CD8-positive, alpha-beta memory T cell (primary cell): ENCODE measurements around the gene WNT9B. TPM values are rescaled to one million over a fixed set of nuclear protein-coding genes. Genes with fewer than 3 reads are reported as not detected.

ENCODE experiments used
- CTCF ChIA-PET: fragments of 350-600 bp; sonication (Branson Sonifier 250); formaldehyde crosslinking; loops from one replicate; lab custom pipeline; 2021; ENCODE audit warnings: antibody characterized with exemption; lab: Charles Lee
- POLR2A ChIA-PET: fragments of 350-600 bp; sonication (Branson Sonifier 250); formaldehyde crosslinking; loops from one replicate; lab custom pipeline; 2021; ENCODE audit warnings: antibody characterized with exemption; lab: Charles Lee
- DNase-seq, 5 donors: peaks; one replicate each; pipeline versions ENCODE4 v3.0.0 to v3.0.0-alpha.2; 2020 to 2022; ENCODE audit warnings: mixed read lengths in 1 of 5
- H3K27ac ChIP-seq: one replicate; pipeline ENCODE4 v1.7.0; 2013; ENCODE audit warnings: low read depth, mild to moderate bottlenecking, low read length, moderate library complexity
- H3K27me3 ChIP-seq: 2 replicates; pipeline ENCODE4 v1.7.0; 2013; ENCODE audit warnings: low read length, mild to moderate bottlenecking; ENCODE audit not compliant: insufficient read depth, poor library complexity, severe bottlenecking
- H3K36me3 ChIP-seq: 2 replicates; pipeline ENCODE4 v1.7.0; 2013; ENCODE audit warnings: mild to moderate bottlenecking, low read length, moderate library complexity; ENCODE audit not compliant: insufficient read depth
- H3K4me1 ChIP-seq: 2 replicates; pipeline ENCODE4 v1.7.0; 2013; ENCODE audit warnings: mild to moderate bottlenecking, low read length, moderate library complexity; ENCODE audit not compliant: insufficient read depth
- H3K4me3 ChIP-seq: 2 replicates; pipeline ENCODE4 v1.7.0; 2013; ENCODE audit warnings: mild to moderate bottlenecking, low read length
- H3K9me3 ChIP-seq: 2 replicates; pipeline ENCODE4 v1.7.0; 2013; ENCODE audit warnings: mild to moderate bottlenecking, low read length
- H3K27ac Mint-ChIP-seq, 8 donors: one replicate each; pipeline ENCODE4 v1.8.0; 2020 to 2021; ENCODE audit warnings: mixed read lengths in 8 of 8, mild to moderate bottlenecking in 6 of 8, inconsistent platforms in 3 of 8, moderate library complexity in 3 of 8
- H3K27me3 Mint-ChIP-seq, 2 donors: one replicate each; pipeline ENCODE4 v1.8.0; 2020 to 2021; ENCODE audit warnings: mixed read lengths in 2 of 2, mild to moderate bottlenecking in 1 of 2, moderate library complexity in 1 of 2
- H3K36me3 Mint-ChIP-seq, 3 donors: one replicate each; pipeline ENCODE4 v1.8.0; 2020 to 2021; ENCODE audit warnings: mixed read lengths in 3 of 3, inconsistent platforms in 1 of 3, mild to moderate bottlenecking in 1 of 3
- H3K4me1 Mint-ChIP-seq, 3 donors: one replicate each; pipeline ENCODE4 v1.8.0; 2020 to 2021; ENCODE audit warnings: mixed read lengths in 3 of 3, inconsistent platforms in 1 of 3, mild to moderate bottlenecking in 1 of 3
- H3K4me3 Mint-ChIP-seq, 7 donors: one replicate each; pipeline ENCODE4 v1.8.0; 2020 to 2021; ENCODE audit warnings: mixed read lengths in 7 of 7, mild to moderate bottlenecking in 6 of 7, moderate library complexity in 4 of 7, inconsistent platforms in 2 of 7
- H3K9me3 Mint-ChIP-seq, 5 donors: one replicate each; pipeline ENCODE4 v1.8.0; 2020 to 2022; ENCODE audit warnings: mixed read lengths in 5 of 5, mild to moderate bottlenecking in 3 of 5, moderate library complexity in 2 of 5, inconsistent platforms in 1 of 5
- polyA plus RNA-seq: library from polyadenylated mRNA; unstranded; fragments of 300-500 nt; fragmentation: Illumina TruSeq; gene quantifications from one replicate; pipeline ENCODE4 v1.2.3, GENCODE V29; 2021
- total RNA-seq, 2 experiments: library from RNA; stranded (reverse); gene quantifications; one replicate each; pipeline ENCODE4 v1.2.3, GENCODE V29; 2021

The WNT9B gene
- total and polyA plus RNA-seq, 3 experiments from 2014 or later, result not detected

GRCh38 chr17:46898364-46898763 is 47.0 kb downstream of the WNT9B start:
- Histone ChIP-seq H3K27ac (no peak overlapping the region), H3K9me3 (no peaks in the 10 kb centered on the region), H3K4me1 (no peaks in the 10 kb centered on the region), H3K36me3 (no peaks in the 10 kb centered on the region), H3K4me3 (no peak overlapping the region), H3K27me3 (no peaks in the 10 kb centered on the region)
- Mint-ChIP-seq H3K27ac (no peak overlapping the region), H3K9me3 (peaks cover 0 to 2% (median 0%) of the 10 kb centered on the region in 5 donors), H3K27me3 (peaks cover 18 to 45% of the 10 kb centered on the region in 2 donors), H3K4me1 (no peaks in the 10 kb centered on the region), H3K36me3 (no peaks in the 10 kb centered on the region), H3K4me3 (no peak overlapping the region)
- ChIA-PET POLR2A (no interaction called here), CTCF (no interaction called here)
- no peak for DNase-seq

- Mint-ChIP-seq H3K27me3 (peaks cover 15 to 40% of the 10 kb centered on the region in 2 donors), H3K4me1 (no peaks in the 10 kb centered on the region), H3K36me3 (no peaks in the 10 kb centered on the region), H3K9me3 (peaks cover 0 to 2% (median 0%) of the 10 kb centered on the region in 5 donors), H3K27ac (no peak overlapping the region), H3K4me3 (no peak overlapping the region)
- POLR2A ChIA-PET, result no interaction called here
- Histone ChIP-seq H3K4me3 (no peak overlapping the region), H3K9me3 (no peaks in the 10 kb centered on the region), H3K36me3 (no peaks in the 10 kb centered on the region), H3K27ac (no peak overlapping the region), H3K27me3 (no peaks in the 10 kb centered on the region), H3K4me1 (no peaks in the 10 kb centered on the region)
- CTCF ChIA-PET, result no interaction called here
- no peak for DNase-seq
Observed at GRCh38 chr17:46898860-46899259, 47.5 kb downstream of the WNT9B start.

GRCh38 chr17:46901291-46901690 is 49.9 kb downstream of the WNT9B start:
- Mint-ChIP-seq H3K27me3 (peaks cover 10 to 32% of the 10 kb centered on the region in 2 donors), H3K27ac (no peak overlapping the region), H3K4me1 (peaks cover 0 to 6% (median 0%) of the 10 kb centered on the region in 3 donors), H3K4me3 (no peak overlapping the region), H3K36me3 (no peaks in the 10 kb centered on the region), H3K9me3 (peaks cover 0 to 2% (median 0%) of the 10 kb centered on the region in 5 donors)
- no peak overlapping the region for H3K27ac ChIP-seq
- DNase-seq, result no peak
- no peaks in the 10 kb centered on the region for H3K4me1 ChIP-seq
- no peaks in the 10 kb centered on the region for H3K36me3 ChIP-seq
- H3K4me3 ChIP-seq, result no peak overlapping the region
- POLR2A ChIA-PET, result no interaction called here
- H3K27me3 ChIP-seq, result no peaks in the 10 kb centered on the region
- CTCF ChIA-PET, result no interaction called here
- H3K9me3 ChIP-seq, result no peaks in the 10 kb centered on the region

GRCh38 chr17:46903762-46904672 is 52.6 kb downstream of the WNT9B start:
- no peaks in the 10 kb centered on the region for H3K9me3 Mint-ChIP-seq
- Histone ChIP-seq H3K36me3 (no peaks in the 10 kb centered on the region), H3K27me3 (no peaks in the 10 kb centered on the region), H3K4me1 (no peaks in the 10 kb centered on the region), H3K27ac (no peak overlapping the region), H3K9me3 (no peaks in the 10 kb centered on the region), H3K4me3 (no peak overlapping the region)
- CTCF ChIA-PET, result no interaction called here
- H3K4me3 Mint-ChIP-seq, result no peak overlapping the region
- peaks cover 12 to 29% of the 10 kb centered on the region in 2 donors for H3K27me3 Mint-ChIP-seq
- H3K36me3 Mint-ChIP-seq, result no peaks in the 10 kb centered on the region
- H3K27ac Mint-ChIP-seq, result peak overlapping the region in 1 of 8 donors; percentile 17
- POLR2A ChIA-PET, result no interaction called here
- DNase-seq, result no peak
- peaks cover 0 to 6% (median 0%) of the 10 kb centered on the region in 3 donors for H3K4me1 Mint-ChIP-seq

- Histone ChIP-seq H3K36me3 (no peaks in the 10 kb centered on the region), H3K4me1 (no peaks in the 10 kb centered on the region), H3K4me3 (no peak overlapping the region), H3K27me3 (peaks cover 4% of the 10 kb centered on the region), H3K27ac (no peak overlapping the region), H3K9me3 (no peaks in the 10 kb centered on the region)
- DNase-seq, result no peak
- H3K27ac Mint-ChIP-seq, result no peak overlapping the region
- H3K36me3 Mint-ChIP-seq, result no peaks in the 10 kb centered on the region
- H3K27me3 Mint-ChIP-seq, result peaks cover 16 to 17% of the 10 kb centered on the region in 2 donors
- H3K4me3 Mint-ChIP-seq, result no peak overlapping the region
- CTCF ChIA-PET, result no interaction called here
- peaks cover 0 to 6% (median 0%) of the 10 kb centered on the region in 3 donors for H3K4me1 Mint-ChIP-seq
- POLR2A ChIA-PET, result interaction anchor here (0.6 kb wide), 1 partner anchor 28 kb away, joined by 3 read pairs; no protein-coding TSS in a partner anchor
- H3K9me3 Mint-ChIP-seq, result no peaks in the 10 kb centered on the region
Observed at GRCh38 chr17:46908068-46908737, 56.8 kb downstream of the WNT9B start.

GRCh38 chr17:46910179-46910927 is 59.0 kb downstream of the WNT9B start:
- Mint-ChIP-seq H3K9me3 (no peaks in the 10 kb centered on the region), H3K36me3 (no peaks in the 10 kb centered on the region), H3K27me3 (peaks cover 15 to 20% of the 10 kb centered on the region in 2 donors), H3K4me1 (peaks cover 0 to 6% (median 0%) of the 10 kb centered on the region in 3 donors), H3K27ac (peak overlapping the region in 1 of 8 donors; percentile 62), H3K4me3 (peak overlapping the region in 1 of 7 donors; percentile 61)
- no peak for DNase-seq
- no peak overlapping the region for H3K4me3 ChIP-seq
- no peaks in the 10 kb centered on the region for H3K4me1 ChIP-seq
- no peaks in the 10 kb centered on the region for H3K9me3 ChIP-seq
- peaks cover 4% of the 10 kb centered on the region for H3K27me3 ChIP-seq
- POLR2A ChIA-PET, result no interaction called here
- CTCF ChIA-PET, result no interaction called here
- no peak overlapping the region for H3K27ac ChIP-seq
- H3K36me3 ChIP-seq, result no peaks in the 10 kb centered on the region

GRCh38 chr17:46911311-46911710 is 59.9 kb downstream of the WNT9B start:
- Histone ChIP-seq H3K27ac (no peak overlapping the region), H3K36me3 (no peaks in the 10 kb centered on the region), H3K4me1 (no peaks in the 10 kb centered on the region), H3K9me3 (no peaks in the 10 kb centered on the region), H3K27me3 (peaks cover 4% of the 10 kb centered on the region), H3K4me3 (no peak overlapping the region)
- Mint-ChIP-seq H3K27ac (no peak overlapping the region), H3K9me3 (no peaks in the 10 kb centered on the region), H3K4me1 (no peaks in the 10 kb centered on the region), H3K4me3 (no peak overlapping the region), H3K27me3 (peaks cover 15 to 20% of the 10 kb centered on the region in 2 donors), H3K36me3 (peaks cover 0 to 3% (median 0%) of the 10 kb centered on the region in 3 donors)
- ChIA-PET CTCF (no interaction called here), POLR2A (no interaction called here)
- no peak for DNase-seq
